T-helper 17 cell (primary cell): ENCODE data around the gene CBR3. TPM values are rescaled to one million over a fixed set of nuclear protein-coding genes. Genes with fewer than 3 reads are reported as not detected.
"Not testable (repeated sequence)": the region's sequence is repeated elsewhere in the genome, so short reads cannot be mapped to it uniquely, and the experiment has no call there.

Experiments
- ATAC-seq: fragments of 150-1000 bp; cut with Tn5 transposase; 2 replicates; pipeline ENCODE4 v1.10.0; 2021; ENCODE audit warnings: mild to moderate bottlenecking, moderate library complexity
- DNase-seq, 3 donors: peaks; one replicate each; pipeline versions ENCODE4 v3.0.0 to v3.0.0-alpha.2; 2020 to 2021
- H3K9me3 ChIP-seq: one replicate; pipeline ENCODE4 v1.7.0; 2013; ENCODE audit warnings: low read length, mild to moderate bottlenecking; ENCODE audit not compliant: control insufficient read depth, poor library complexity, severe bottlenecking
- H3K27ac Mint-ChIP-seq: one replicate; pipeline ENCODE4 v1.8.0; 2022; ENCODE audit warnings: mild to moderate bottlenecking, moderate library complexity, mixed read lengths
- H3K27me3 Mint-ChIP-seq: one replicate; pipeline ENCODE4 v1.8.0; 2022; ENCODE audit warnings: mixed read lengths
- H3K36me3 Mint-ChIP-seq: one replicate; pipeline ENCODE4 v1.8.0; 2022; ENCODE audit warnings: low read depth, mixed read lengths
- H3K4me1 Mint-ChIP-seq: one replicate; pipeline ENCODE4 v1.8.0; 2022; ENCODE audit warnings: mild to moderate bottlenecking, mixed read lengths
- H3K4me3 Mint-ChIP-seq: one replicate; pipeline ENCODE4 v1.8.0; 2022; ENCODE audit warnings: mild to moderate bottlenecking, moderate library complexity, mixed read lengths
- total RNA-seq, 4 donors: library from RNA in 2 of 4; stranded (reverse) in 2 of 4; gene quantifications; one replicate each; pipeline ENCODE4 v1.2.3 and lab custom pipeline; 2022 to 2026

CBR3 gene
- total RNA-seq (1 to 10 TPM; 2.2 to 3.1 TPM), total RNA-seq (lab: John Stamatoyannopoulos, UW) (3.5 to 3.9 reads per million in 2 donors)

DNA sequence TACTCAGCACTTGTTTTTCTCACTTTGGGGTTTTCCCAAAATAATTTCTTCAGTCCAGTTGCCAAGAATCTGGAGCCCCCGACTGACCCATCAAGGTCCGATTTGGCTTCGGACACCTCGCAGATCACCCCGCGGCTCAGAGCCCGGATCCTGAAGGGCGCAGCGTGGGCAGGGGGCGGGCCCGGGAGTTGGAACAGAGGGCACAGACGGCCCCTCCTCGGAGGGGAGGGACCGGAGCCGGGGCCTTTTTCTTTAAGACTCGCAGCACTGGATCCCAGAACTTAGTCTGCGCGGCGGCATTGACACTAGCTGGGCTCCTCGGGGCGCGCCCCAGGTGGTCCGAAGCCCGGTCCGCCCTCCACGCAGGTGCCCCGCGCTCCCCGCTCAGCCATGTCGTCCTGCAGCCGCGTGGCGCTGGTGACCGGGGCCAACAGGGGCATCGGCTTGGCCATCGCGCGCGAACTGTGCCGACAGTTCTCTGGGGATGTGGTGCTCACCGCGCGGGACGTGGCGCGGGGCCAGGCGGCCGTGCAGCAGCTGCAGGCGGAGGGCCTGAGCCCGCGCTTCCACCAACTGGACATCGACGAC, at the start of gene CBR3:
CBR3 (plus strand) TSS at position 277 of the 588 bp plus-strand sequence; CDS start at position 391, 114 bp downstream.
- peaks cover 16% of the 10 kb centered on the region for H3K4me1 Mint-ChIP-seq
- H3K4me3 Mint-ChIP-seq = peak within 1 kb of the TSS; percentile 93
- peak; percentile 25 to 36 (median 28) for DNase-seq
- no peaks in the 10 kb centered on the region for H3K27me3 Mint-ChIP-seq
- H3K36me3 Mint-ChIP-seq = peaks cover 2% of the 10 kb centered on the region
- peak within 1 kb of the TSS; percentile 87 for H3K27ac Mint-ChIP-seq
- no peaks in the 10 kb centered on the region for H3K9me3 ChIP-seq
- peak; percentile 65 for ATAC-seq

- no peaks in the 10 kb centered on the region for H3K9me3 ChIP-seq
- DNase-seq = no peak
- H3K27ac Mint-ChIP-seq = peak overlapping the region; percentile 47
- no peaks in the 10 kb centered on the region for H3K36me3 Mint-ChIP-seq
- ATAC-seq = no peak
- no peak overlapping the region for H3K4me3 Mint-ChIP-seq
- H3K27me3 Mint-ChIP-seq = no peaks in the 10 kb centered on the region
- peaks cover 3% of the 10 kb centered on the region for H3K4me1 Mint-ChIP-seq
Measured at GRCh38 chr21:36087362-36088138, 47.3 kb upstream of the CBR3 start.

DNA sequence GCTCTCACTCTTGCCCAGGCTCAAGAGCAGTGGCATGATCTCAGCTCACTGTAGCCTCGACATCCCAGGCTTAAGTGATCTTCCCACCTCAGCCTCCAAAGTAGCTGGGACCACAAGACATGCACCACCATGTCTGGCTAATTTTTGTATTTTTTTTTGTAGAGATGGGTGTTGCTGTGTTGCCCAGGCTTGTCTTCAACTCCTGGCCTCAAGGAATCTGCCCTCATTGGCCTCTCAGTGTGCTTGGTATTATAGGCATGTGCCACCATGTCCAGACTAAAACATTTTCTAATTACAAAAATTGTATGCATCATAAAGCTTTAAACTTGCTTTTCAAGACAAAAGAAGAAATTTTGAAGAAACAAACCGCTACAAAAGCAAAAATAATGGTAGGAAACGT, 44.9 kb upstream of the CBR3 start:
- Mint-ChIP-seq H3K27ac (no peak overlapping the region), H3K4me3 (no peak overlapping the region), H3K4me1 (peaks cover 3% of the 10 kb centered on the region), H3K27me3 (no peaks in the 10 kb centered on the region), H3K36me3 (no peaks in the 10 kb centered on the region)
- H3K9me3 ChIP-seq = peaks cover 2% of the 10 kb centered on the region
- no peak for ATAC-seq
- DNase-seq = no peak

GRCh38 chr21:36092681-36093080, 42.2 kb upstream of the CBR3 start:
- H3K4me3 Mint-ChIP-seq = no peak overlapping the region
- H3K27ac Mint-ChIP-seq = no peak overlapping the region
- no peak for DNase-seq

GRCh38 chr21:36093512-36093911, 41.4 kb upstream of the CBR3 start:
- DNase-seq = no peak
- no peak overlapping the region for H3K27ac Mint-ChIP-seq
- H3K4me3 Mint-ChIP-seq = no peak overlapping the region
- H3K36me3 Mint-ChIP-seq = peaks cover 2% of the 10 kb centered on the region
- ATAC-seq = no peak
- no peaks in the 10 kb centered on the region for H3K4me1 Mint-ChIP-seq
- H3K9me3 ChIP-seq = peaks cover 2% of the 10 kb centered on the region
- H3K27me3 Mint-ChIP-seq = no peaks in the 10 kb centered on the region

More at GRCh38 chr21:36092681-36093080, 42.2 kb upstream of the CBR3 start:
- Mint-ChIP-seq H3K27me3 (no peaks in the 10 kb centered on the region), H3K36me3 (peaks cover 2% of the 10 kb centered on the region), H3K4me1 (no peaks in the 10 kb centered on the region)
- H3K9me3 ChIP-seq = peaks cover 2% of the 10 kb centered on the region
- ATAC-seq = no peak

GRCh38 chr21:36096398-36097290, 38.2 kb upstream of the CBR3 start:
- H3K27me3 Mint-ChIP-seq = peaks cover 16% of the 10 kb centered on the region
- H3K9me3 ChIP-seq = peaks cover 2% of the 10 kb centered on the region
- no peak overlapping the region for H3K27ac Mint-ChIP-seq
- ATAC-seq (no peak), DNase-seq (no peak)
- H3K36me3 Mint-ChIP-seq = peaks cover 2% of the 10 kb centered on the region
- H3K4me1 Mint-ChIP-seq = no peaks in the 10 kb centered on the region
- H3K4me3 Mint-ChIP-seq = no peak overlapping the region

- ATAC-seq (no peak), DNase-seq (no peak)
- peaks cover 2% of the 10 kb centered on the region for H3K36me3 Mint-ChIP-seq
- no peaks in the 10 kb centered on the region for H3K4me1 Mint-ChIP-seq
- H3K27ac Mint-ChIP-seq = no peak overlapping the region
- peaks cover 16% of the 10 kb centered on the region for H3K27me3 Mint-ChIP-seq
- no peak overlapping the region for H3K4me3 Mint-ChIP-seq
- peaks cover 2% of the 10 kb centered on the region for H3K9me3 ChIP-seq
Measured at GRCh38 chr21:36097427-36098181, 37.3 kb upstream of the CBR3 start.

DNA sequence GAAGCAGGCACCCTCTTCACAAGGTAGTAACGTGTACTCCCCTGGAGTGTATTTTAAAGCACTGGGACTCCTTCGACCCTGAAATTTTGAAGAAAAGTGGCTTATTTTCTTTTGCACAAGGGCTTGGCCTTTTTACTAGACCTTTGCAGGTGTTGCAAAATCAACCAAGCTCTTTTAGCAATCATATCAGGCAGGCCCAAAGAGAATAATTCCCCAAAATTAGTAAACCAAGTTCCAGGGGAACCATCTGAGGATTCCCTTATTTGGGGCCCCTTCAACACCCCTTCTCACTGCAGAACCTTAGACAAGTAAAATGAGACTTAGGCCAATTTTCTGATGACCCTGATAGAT, 36.7 kb upstream of the CBR3 start:
- Mint-ChIP-seq H3K27me3 (peaks cover 18% of the 10 kb centered on the region), H3K27ac (no peak overlapping the region), H3K36me3 (peaks cover 2% of the 10 kb centered on the region), H3K4me3 (no peak overlapping the region), H3K4me1 (no peaks in the 10 kb centered on the region)
- ATAC-seq (no peak), DNase-seq (no peak)
- peaks cover 2% of the 10 kb centered on the region for H3K9me3 ChIP-seq

- H3K9me3 ChIP-seq = no peaks in the 10 kb centered on the region
- Mint-ChIP-seq H3K4me1 (no peaks in the 10 kb centered on the region), H3K27me3 (peaks cover 27% of the 10 kb centered on the region), H3K36me3 (peaks cover 2% of the 10 kb centered on the region), H3K27ac (no peak overlapping the region), H3K4me3 (no peak overlapping the region)
- no peak for DNase-seq
- no peak for ATAC-seq
Measured at GRCh38 chr21:36099000-36099399, 35.9 kb upstream of the CBR3 start.

DNA sequence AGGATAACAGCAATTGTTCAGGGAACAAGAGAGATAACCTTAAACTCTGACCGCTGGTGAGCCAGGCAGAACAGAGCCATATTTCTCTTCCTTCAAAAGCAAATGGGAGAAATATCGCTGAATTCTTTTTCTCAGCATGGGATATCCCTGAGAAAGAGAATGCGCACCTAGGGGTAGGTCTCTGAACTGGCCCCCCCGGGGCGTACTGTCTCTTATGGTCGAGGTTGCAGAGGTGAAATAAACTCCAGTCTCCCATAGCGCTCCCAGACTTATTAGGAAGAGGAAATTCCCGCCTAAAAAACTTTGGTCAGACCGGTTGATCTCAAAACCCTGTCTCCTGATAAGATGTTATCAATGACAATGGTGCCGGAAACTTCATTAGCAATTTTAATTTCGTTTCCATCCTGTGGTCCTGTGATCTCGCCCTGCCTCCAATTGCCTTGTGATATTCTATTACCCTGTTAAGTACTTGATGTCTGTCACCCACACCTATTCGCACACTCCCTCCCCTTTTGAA, 35.1 kb upstream of the CBR3 start:
- H3K9me3 ChIP-seq, H3K27ac Mint-ChIP-seq, H3K36me3 Mint-ChIP-seq, H3K4me3 Mint-ChIP-seq, H3K4me1 Mint-ChIP-seq, ATAC-seq, DNase-seq: not testable (repeated sequence)
- H3K27me3 Mint-ChIP-seq = peaks cover 34% of the 10 kb centered on the region

- H3K27ac Mint-ChIP-seq = no peak overlapping the region
- ATAC-seq (no peak), DNase-seq (no peak)
- H3K27me3 Mint-ChIP-seq = peaks cover 47% of the 10 kb centered on the region
- peaks cover 8% of the 10 kb centered on the region for H3K4me1 Mint-ChIP-seq
- no peak overlapping the region for H3K4me3 Mint-ChIP-seq
- no peaks in the 10 kb centered on the region for H3K9me3 ChIP-seq
- H3K36me3 Mint-ChIP-seq = peaks cover 6% of the 10 kb centered on the region
Measured at GRCh38 chr21:36100971-36101641, 33.8 kb upstream of the CBR3 start.

- H3K27me3 Mint-ChIP-seq = peaks cover 67% of the 10 kb centered on the region
- no peak for DNase-seq
- H3K27ac Mint-ChIP-seq = no peak overlapping the region
- no peak for ATAC-seq
- no peak overlapping the region for H3K4me3 Mint-ChIP-seq
- H3K4me1 Mint-ChIP-seq = peaks cover 8% of the 10 kb centered on the region
- H3K9me3 ChIP-seq = no peaks in the 10 kb centered on the region
- H3K36me3 Mint-ChIP-seq = peaks cover 4% of the 10 kb centered on the region
Measured at GRCh38 chr21:36103434-36103833, 31.4 kb upstream of the CBR3 start.
